Measurements from ENCODE around the gene CYFIP2.
"Not testable (repeated sequence)": the region's sequence is repeated elsewhere in the genome, so short reads cannot be mapped to it uniquely, and the experiment has no call there.

The CYFIP2 gene

DNA sequence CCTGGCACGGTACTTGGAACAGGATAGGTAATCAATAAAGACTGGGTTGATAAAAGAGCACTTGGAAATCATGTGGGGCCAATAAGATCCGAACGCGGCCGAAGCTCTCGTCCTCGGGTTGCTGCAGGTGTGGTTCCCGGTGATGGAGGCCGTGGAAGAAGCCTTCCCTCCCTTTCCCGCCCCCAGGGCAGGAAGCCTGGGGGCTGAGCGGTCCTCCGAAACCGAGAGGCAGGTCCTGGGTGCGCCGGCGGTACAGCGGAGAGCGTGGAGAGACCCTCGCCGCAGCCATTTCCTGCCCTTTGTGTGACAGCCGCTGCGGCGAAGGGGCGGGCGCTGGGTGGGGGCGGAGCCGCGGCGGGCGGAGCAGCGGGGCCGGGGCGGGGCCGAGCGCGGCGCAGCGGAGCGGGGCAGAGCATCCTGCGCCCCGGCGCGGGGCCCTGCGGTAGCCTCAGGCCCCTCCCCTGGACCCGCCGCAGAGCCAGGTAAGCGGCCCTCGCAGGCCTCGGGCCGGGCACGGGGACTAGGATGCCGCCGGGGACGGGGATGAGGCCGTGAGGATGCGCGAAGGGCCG, at the start of gene CYFIP2:
CYFIP2 (plus strand) TSS at position 410 of the 572 bp plus-strand sequence. CDS start 19,239 bp downstream, outside the sequence.
- DNase-seq: peak; percentile 81

DNA sequence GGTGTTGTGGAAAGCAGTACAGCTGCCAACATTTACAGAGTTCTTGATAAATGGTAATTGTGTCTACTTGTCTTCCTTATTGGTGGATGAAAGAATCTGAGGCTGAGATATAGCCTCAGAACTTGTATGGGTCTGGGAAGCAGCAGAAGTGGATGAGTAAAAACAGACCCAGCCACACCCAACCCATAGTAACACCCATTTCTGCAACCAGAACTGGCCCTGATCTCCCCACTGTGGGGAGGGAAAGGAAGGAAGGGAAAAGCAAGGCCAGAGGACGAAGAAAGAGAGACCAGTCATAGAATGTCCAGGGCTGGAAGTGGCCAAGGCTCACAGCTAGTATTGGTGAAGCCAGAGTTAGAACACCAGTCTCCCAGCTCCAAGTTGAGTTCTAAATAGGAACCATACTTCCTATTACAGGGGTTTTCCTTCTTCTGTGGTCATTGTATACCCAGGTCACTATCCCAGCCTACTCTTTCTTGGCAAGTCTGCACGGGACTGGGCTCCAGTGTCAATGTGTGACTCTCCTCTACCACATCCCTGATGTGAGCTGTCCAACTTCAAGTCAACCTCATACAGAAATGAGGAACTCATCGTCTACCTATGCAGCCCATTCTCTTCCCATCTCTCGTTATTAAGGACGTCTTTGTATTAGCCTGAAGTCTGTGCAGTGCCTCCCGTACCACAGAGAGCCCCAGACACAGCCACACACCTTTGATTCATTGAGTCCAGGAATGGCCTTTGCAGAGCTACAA, 49.4 kb upstream of the CYFIP2 start:
- no peak for DNase-seq

DNA sequence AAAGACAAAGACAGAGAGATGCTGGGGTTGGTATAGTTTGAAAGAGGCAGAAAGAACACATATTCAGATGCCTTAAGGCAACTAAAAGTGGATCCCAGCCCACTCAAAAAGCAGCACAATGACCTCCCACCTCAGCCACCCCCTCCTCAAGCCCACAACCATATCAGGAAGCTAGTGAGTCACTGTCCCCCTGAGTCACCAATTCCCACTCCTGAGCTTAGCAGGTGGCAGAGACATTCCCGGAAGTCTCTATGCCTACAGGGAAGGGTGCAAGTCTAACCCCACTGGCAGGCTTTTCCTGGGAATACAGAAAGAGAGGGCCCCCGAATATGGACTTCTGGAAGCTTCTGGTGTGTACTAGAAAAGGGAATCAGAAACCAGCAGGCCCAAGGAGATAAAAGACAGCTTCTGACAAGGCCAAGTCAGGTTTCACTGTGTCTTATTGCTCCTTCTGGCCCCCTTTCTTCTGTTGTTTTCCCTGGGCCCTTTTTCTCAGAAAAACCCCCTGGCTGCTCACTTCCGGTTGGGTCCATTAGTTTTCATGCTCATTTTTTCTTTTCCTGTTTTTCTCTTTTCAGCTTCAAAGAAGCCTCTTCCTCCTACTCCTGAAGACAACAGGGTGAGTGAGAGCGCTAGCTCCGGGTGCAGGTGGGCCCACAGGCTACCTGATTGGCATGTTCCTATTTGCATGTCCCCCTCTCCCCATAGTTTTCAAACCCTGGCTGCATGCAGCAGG, 48.5 kb upstream of the CYFIP2 start:
- DNase-seq: no peak

DNA sequence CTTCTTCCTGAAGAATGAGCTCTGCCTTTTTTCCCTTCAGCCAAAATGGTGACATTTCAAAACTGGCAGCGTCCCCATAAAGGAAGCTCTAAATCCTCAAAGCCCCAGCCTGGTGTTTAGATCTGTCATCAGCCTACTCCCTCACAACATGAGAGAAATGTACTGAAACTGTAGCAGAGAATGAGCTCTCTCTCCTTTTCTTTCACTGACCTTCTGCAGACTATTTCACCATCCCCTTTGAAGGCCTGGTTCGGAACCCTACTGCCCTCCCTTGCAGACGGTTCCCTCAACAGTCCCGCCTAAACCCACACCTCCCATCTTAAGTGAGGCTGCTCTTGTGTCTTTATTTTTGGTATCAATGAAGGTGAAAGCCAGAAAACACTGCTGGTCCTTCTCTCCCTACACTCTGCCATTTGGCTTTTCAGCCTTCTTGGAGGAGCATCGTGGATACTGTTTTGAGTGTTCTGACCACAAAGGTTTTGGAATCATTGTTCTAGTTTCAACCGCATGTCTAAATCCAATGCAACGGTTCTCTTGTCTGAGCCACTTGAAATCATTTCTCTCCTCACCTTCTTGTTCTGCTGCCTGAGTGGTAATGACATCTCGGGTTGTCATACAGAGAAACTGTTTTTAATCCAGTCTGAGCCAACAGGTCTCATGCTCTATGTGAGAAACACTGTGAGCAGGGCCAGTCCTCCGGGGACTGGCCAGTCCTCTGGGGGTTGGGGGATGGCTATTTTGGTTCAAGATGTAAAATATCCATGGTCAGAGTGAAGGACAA, 46.2 kb upstream of the CYFIP2 start:
- DNase-seq: peak; percentile 52

DNA sequence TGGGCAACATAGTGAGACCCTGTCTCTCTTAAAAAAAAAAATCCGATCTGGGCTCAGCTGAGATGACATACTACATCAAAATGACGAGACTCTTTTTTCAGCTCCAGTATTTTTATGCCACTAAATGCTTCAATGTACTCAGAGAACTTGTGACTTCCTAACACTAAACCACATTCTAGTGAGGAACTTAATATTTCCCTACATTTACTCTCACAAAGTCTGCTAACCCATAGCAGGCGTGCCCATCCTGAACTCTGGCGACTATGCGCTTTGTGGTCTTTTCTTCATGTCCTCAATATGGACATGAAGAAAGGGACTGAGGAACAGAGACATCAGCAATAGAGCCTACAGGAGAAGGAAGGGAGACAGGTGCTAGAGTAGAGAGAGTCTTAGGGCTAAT, 44.0 kb upstream of the CYFIP2 start:
- no peak for DNase-seq

DNA sequence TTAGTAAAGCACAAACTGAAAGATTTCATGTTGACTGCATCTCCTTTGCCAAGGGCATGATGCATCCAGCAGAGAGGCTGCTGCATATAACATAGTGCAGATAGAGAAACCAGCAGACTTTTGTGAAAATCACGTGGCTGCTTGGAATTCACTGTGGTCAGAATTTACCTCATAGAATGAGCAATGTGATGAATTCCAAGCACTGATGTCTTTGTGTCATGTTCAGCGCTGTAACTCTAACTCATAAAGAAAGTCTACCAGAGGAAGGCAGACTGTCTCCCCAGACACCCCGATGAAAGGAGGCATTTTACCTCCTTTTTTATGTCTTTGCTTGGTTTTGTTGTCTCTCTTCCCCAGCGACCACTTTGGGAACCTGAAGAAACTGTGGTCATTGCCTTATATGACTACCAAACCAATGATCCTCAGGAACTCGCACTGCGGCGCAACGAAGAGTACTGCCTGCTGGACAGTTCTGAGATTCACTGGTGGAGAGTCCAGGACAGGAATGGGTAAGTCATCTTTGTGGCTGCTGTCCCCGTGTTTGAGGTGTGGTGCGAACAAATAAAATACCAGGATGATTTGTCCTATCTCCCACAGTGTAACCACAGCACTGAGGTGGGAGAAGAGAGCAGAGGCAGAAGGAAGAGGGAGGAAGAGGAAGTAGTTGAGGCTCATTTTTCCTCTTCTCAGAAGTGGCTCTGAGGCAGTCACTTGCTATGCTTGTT, 43.3 kb upstream of the CYFIP2 start:
- peak; percentile 83 for DNase-seq

DNA sequence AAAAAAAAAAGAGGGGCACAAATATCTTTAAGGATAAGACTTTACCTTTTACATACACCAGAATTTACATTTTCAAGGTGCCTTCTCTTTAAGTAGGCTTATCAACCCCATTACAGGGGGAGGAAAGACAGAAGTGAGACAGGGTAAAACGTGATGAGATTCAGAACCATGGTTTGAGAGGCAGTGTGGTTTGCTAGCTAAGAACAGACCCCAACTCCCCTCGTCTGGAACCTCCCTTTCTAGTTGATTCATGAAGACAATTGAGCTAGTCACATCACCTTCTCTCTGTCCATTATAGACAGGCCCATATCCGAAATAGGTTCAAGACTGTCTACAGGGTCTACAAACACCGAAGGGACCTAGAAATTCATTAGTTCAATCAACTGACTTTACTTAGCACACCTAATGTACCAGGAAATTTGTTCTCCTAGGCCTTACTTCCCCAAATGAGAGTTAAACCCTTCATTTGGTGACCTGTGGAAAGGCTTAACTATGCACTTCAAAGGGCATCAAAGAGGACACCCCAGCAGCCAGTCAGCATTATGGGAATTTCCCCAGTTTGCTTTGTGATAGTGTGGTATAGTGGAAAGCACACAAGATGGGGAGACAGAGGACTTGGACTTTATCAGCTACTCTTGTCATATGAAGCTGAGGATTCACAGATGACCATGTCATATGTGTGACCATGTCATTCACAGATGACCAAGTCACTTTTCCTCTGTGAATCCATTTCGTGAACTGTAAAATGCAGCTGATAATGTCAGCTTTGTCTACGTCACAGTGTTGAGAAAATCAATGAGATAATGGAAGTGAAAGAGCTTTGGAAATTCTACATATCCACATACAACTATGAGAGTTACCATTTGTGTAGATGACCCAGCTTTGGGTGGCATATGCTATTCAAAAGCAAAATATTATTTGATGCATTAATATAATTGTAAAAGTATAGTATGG, 40.2 kb upstream of the CYFIP2 start:
- no peak for DNase-seq

DNA sequence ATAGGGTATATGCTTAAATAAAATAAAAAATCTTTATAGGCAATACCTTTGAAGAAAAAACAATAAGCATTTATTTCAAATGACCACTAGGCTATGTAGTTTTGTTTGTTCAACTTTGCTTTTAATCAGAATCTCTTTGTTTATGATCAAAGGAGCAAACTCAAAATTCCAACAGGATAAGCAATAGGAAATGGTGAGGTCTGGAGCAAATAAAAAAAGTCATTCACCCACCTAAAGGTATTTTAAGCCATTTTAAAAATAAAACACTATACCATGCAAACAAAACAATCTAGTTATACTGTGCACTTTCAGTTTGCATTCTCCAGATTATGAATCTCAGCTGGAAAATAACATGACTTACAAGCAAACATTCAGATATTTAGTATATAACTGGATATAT, 35.3 kb upstream of the CYFIP2 start:
- no peak for DNase-seq

DNA sequence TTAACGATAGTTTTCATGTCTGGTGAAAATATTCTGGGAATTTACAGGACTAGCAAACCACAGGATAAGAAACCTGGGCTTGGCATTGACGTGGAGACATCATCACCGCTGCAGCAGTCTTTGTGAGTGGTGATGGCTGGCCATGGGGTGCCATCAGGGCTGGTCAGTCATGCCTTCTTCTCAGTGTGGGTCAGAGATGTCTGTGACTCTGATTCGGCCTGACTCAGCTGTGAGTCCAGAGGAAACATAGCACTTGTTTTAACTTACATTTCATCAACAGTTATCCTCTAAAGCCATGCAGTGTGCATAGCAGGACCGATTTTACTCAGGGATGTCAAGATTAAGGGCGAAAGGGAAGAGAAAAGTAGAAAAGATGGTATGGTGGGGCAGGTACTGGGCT, 33.2 kb upstream of the CYFIP2 start:
- DNase-seq: no peak

DNA sequence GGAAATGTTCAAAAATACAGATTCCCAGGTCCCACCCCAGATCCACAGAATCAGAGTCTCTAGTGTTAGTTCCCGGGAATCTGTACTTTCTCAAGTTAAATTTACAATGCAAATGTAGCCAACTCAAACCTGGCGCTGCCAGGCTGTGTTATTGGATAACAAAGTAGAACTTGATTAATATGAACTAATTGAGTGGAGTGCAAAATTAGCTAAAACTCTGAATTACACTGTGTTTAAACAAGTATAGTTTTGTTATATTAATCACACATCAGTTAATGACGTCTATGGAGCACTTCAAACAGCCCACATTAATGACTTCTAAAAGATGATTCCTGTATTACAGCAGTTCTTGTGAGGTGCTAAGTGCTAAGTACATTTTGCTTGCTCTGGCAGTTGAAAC, 32.4 kb upstream of the CYFIP2 start:
- DNase-seq: no peak

DNA sequence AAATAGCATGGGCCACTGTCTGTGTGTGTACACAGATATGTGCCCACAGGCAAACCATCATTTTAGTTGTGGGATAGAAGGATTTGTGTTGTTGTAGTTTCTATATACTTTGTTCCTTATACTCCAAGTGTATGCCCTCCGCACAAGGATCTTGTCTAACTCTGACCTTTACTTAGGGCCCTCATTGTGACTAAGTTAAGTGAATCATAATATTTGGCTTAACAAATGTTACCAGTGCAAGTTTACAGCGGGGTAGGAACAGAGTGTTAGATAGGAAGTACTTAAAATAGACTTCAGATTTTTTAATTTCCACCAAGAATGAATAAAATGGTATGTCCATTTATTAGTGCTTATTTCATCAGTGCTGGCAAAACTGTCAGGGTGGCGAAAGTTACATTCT, 29.5 kb upstream of the CYFIP2 start:
- DNase-seq: no peak

DNA sequence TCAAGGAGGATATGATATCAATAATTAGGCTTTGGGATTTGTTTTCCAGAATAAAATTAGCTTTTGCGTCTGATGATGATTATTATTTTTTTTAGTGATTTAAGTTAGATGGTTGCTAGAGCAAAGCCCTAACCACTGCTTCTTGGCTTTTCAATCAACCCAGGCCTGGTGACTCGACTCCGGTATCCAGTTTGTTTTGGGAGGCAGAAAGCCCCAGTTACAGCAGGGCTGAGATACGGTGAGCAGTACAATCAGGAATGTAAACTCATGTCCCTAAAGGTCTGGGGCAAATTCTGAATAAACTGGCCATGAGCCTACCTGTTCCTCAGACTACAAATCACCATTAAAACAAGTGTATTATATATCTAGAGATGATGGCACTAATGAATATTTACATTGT, 24.4 kb upstream of the CYFIP2 start:
- no peak for DNase-seq

DNA sequence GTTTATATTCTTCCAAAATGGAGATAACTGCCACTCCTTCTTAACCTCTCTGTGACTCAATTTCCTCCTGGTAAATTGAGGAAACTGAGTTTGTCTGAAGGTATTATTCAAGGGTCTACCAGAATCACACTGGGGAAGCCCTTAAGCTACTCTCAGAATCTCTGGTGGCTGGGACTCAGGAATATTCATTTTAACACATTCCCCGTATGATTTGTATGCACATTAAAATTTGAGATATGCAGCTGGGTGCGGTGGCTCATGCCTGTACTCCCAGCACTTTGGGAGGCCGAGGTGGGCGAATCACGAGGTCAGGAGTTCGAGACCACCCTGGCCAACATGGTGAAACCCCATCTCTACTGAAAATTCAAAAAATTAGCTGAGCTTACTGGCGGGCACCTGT, 21.2 kb upstream of the CYFIP2 start:
- not testable (repeated sequence) for DNase-seq

DNA sequence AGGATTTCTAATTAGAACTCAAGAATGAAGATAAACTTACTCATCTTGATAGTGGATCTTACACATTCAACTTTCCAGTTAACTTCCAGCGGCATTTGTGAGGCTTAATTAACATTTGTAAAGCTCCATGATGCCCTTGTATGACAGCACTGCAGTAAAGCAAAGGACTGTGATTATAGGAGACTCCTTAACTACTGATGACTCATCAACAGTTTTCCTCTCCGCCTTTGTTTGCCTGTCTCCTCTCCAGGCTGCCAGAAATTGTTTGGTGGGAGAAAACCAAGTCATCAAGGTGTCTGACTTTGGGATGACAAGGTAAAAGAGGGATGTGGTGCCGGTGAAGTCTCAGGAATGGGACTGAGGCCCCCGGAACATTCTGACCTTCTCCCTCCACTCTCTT, 20.4 kb upstream of the CYFIP2 start:
- no peak for DNase-seq

DNA sequence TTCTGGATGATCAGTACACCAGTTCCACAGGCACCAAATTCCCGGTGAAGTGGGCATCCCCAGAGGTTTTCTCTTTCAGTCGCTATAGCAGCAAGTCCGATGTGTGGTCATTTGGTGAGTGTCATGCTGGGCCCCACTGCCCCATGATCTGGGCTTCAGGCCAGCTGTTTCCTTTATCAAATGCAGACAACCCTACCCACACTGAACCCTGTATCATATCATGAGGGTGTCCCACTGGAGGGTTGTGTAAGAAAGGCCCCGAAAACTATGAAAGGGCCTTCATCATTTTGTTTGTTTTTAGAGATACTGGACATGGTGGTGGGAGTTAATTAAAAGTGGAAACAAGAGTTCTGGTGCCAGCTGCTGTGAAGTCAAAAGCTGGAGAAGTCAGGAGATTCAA, 20.0 kb upstream of the CYFIP2 start:
- DNase-seq: no peak

DNA sequence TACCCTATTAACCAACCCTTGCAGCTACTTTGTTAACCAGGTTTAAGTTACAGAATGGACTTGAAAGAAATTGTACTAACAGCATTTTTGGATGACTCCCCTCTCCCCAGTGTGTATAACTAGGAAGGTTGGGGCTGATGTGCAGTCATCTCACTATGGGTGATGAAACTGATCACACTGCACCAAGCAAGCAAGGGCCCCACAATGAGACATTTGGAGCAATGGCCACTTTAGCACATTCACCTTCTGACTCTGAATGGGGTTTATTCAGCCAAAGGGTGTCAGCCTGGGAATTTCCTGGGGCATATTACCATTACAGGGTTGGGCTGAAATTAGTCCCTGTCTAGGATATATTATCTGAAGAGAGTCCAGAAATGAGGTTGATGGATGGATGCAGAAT, 18.7 kb upstream of the CYFIP2 start:
- peak; percentile 77 for DNase-seq

DNA sequence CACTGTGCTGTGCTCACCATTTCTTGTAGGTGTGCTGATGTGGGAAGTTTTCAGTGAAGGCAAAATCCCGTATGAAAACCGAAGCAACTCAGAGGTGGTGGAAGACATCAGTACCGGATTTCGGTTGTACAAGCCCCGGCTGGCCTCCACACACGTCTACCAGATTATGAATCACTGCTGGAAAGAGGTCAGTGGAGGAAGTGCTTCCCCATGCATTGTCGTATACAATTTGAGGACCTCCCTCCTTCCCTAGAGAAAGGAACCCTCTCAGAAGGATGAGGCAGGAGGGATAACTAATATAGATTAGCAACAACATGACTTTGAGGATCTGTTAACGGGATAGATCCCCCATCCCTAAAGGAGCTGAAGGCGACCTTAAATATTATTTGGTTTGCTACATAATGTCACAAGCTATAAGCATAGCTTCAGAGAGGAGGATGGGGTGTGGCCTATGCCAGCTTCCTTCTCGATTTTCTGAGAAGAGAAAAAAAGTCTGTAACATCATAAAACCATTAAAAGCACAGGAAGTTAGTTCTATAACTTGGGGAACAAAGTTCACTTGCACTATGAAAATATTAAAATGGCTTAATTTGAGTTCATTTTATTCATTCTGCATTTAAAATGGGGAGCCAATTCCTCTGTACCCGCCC, 17.0 kb upstream of the CYFIP2 start:
- DNase-seq: no peak

DNA sequence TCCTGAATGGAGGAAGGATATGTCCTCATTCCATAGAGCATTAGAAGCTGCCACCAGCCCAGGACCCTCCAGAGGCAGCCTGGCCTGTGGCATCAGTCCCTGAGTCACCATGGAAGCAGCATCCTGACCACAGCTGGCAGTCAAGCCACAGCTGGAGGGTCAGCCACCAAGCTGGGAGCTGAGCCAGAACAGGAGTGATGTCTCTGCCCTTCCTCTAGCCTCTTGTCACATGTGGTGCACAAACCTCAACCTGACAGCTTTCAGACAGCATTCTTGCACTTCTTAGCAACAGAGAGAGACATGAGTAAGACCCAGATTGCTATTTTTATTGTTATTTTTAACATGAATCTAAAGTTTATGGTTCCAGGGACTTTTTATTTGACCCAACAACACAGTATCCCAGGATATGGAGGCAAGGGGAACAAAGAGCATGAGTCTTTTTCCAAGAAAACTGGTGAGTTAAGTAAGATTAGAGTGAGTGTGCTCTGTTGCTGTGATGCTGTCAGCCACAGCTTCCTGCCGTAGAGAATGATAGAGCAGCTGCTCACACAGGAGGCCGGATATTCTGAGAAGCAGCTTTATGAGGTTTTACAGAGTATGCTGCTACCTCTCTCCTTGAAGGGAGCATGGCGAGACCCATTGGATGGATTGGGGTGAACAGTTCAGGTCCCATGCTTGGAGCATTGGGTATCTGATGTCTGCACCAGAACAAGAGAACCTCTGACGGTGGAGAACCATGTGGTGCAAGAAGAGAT, 13.0 kb upstream of the CYFIP2 start:
- peak; percentile 64 for DNase-seq

DNA sequence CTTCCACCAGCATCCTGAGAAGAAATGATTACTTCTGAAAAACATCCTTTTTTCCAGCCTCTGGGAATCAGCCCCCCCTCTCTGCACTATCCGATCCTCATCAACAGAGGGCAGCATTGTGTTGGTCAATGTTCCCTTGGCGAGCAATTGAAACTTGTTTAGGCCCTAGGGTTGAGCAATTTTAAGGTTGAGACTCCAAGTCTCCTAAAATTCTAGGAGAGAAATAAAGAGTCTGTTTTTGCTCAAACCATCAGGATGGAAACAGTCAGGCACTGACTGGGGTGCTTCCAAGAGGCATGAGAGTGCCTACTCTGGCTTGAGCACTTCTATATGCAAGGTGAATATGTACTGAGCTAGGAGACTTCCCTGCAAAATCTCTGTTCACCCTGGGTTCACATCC, 12.4 kb upstream of the CYFIP2 start:
- DNase-seq: no peak

DNA sequence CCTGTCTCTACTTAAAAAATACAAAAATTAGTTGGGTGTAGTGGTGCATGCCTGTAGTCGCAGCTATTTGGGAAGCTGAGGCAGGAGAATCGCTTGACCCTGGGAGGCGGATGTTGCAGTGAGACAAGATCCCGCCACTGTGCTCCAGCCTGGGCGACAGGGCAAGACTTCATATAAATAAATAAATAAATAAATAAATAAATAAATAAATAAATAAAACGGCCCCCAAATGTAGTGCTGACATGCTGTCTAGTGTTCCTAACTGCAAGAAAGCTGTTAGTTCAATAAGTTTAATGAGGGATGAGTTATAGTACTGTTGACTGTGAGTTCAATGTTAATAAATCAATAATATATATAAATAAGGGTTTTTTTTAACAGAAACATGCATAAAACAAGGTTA, 7.5 kb upstream of the CYFIP2 start:
- DNase-seq: no peak

Measured in stimulated activated CD4-positive, alpha-beta T cell treated with anti-CD3 and anti-CD28 coated beads, Interleukin-1b, Interleukin-23, amount 100 ng/mL, for 48 hours (primary cell).